Brain microvascular endothelial cell (primary cell): ENCODE measurements around the gene CST9L.

ENCODE experiments used
- DNase-seq: peaks from one replicate; pipeline ENCODE4 v3.0.0-alpha.2; 2020
- H3K27ac ChIP-seq: fragments of 250-450 bp; sonication (Bioruptor Pico); 2 replicates; pipeline ENCODE4 v1.5.1; 2020; ENCODE audit warnings: mild to moderate bottlenecking, moderate library complexity
- H3K27me3 ChIP-seq: fragments of 250-450 bp; sonication (Bioruptor Pico); replicated peaks from 2 replicates; pipeline ENCODE4 v1.5.1; 2020; ENCODE audit warnings: mild to moderate bottlenecking
- H3K36me3 ChIP-seq: fragments of 250-450 bp; sonication (Bioruptor Pico); replicated peaks from 2 replicates; pipeline ENCODE4 v1.5.1; 2020; ENCODE audit warnings: mild to moderate bottlenecking
- H3K4me3 ChIP-seq: 2 replicates; pipeline ENCODE4 v1.5.1; 2011; ENCODE audit warnings: low read depth, mild to moderate bottlenecking, control low read depth, low read length, moderate library complexity
- CTCF ChIP-seq: IDR thresholded peaks from 2 replicates; pipeline ENCODE4 v1.5.1; 2011; ENCODE audit warnings: low read depth, mild to moderate bottlenecking, moderate library complexity, low read length, control low read depth, inconsistent platforms; ENCODE audit errors: missing control alignments
- in situ Hi-C: cut with HindIII; loops from 2 replicates; pipeline ENCODE4 v1.10.0; 2017; ENCODE audit warnings: low sequenced_read_pairs, low pct_ligation_motif_present

Gene CST9L

GRCh38 chr20:23603321-23603720, 35.0 kb upstream of the CST9L start:
- no peaks in the 10 kb centered on the region for H3K36me3 ChIP-seq
- no peak overlapping the region for H3K27ac ChIP-seq
- no peak for DNase-seq
- H3K27me3 ChIP-seq: no peaks in the 10 kb centered on the region
- in situ Hi-C loops: no loop called here
- TF ChIP-seq CTCF: no peak
- no peak overlapping the region for H3K4me3 ChIP-seq

- no peaks in the 10 kb centered on the region for H3K36me3 ChIP-seq
- in situ Hi-C loops: no loop called here
- no peak for TF ChIP-seq CTCF
- no peak for DNase-seq
- H3K4me3 ChIP-seq: no peak overlapping the region
- H3K27ac ChIP-seq: no peak overlapping the region
- no peaks in the 10 kb centered on the region for H3K27me3 ChIP-seq
Observed at GRCh38 chr20:23602699-23603098, 34.4 kb upstream of the CST9L start.

GRCh38 chr20:23602241-23602640, 34.0 kb upstream of the CST9L start:
- no peak for TF ChIP-seq CTCF
- DNase-seq: no peak
- Histone ChIP-seq H3K27ac (no peak overlapping the region), H3K36me3 (no peaks in the 10 kb centered on the region), H3K27me3 (no peaks in the 10 kb centered on the region), H3K4me3 (no peak overlapping the region)
- in situ Hi-C loops: no loop called here

- Histone ChIP-seq H3K27ac (no peak overlapping the region), H3K4me3 (no peak overlapping the region), H3K36me3 (no peaks in the 10 kb centered on the region), H3K27me3 (no peaks in the 10 kb centered on the region)
- no peak for TF ChIP-seq CTCF
- DNase-seq: no peak
- in situ Hi-C loops: no loop called here
Observed at GRCh38 chr20:23601715-23602114, 33.4 kb upstream of the CST9L start.

- H3K27me3 ChIP-seq: no peaks in the 10 kb centered on the region
- in situ Hi-C loops: no loop called here
- H3K27ac ChIP-seq: no peak overlapping the region
- no peaks in the 10 kb centered on the region for H3K36me3 ChIP-seq
- DNase-seq: no peak
- H3K4me3 ChIP-seq: no peak overlapping the region
- no peak for TF ChIP-seq CTCF
Observed at GRCh38 chr20:23598481-23598880, 30.2 kb upstream of the CST9L start.

- no peak for TF ChIP-seq CTCF
- H3K27me3 ChIP-seq: no peaks in the 10 kb centered on the region
- no peak overlapping the region for H3K27ac ChIP-seq
- in situ Hi-C loops: no loop called here
- H3K4me3 ChIP-seq: no peak overlapping the region
- no peaks in the 10 kb centered on the region for H3K36me3 ChIP-seq
- peak; percentile 11 for DNase-seq
Observed at GRCh38 chr20:23596579-23597250, 28.4 kb upstream of the CST9L start.
